ENCODE data around the gene CNTNAP5.

CNTNAP5 gene

DNA sequence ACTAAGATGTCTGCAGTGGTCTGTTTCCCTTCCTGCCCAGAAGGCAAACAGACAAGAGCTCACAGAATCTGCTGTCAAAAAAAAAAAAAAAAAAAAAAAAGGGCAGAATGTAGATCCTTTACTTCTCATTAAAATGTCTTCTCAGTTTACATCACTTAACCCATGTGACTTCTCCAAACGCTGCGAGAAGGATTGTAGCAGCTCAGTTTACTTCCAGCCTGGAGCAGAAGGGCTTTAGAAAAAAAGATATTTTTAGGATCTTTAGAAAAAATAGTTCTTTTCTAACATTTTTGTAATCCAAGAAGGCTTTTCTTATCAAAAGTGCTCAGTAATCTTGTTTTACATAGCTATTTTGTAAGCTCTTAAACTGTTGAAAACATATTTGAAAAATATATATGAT lies 425.4 kb downstream of the CNTNAP5 start:
- DNase-seq (ENCODE audit: low read depth) = no peak

GRCh38 chr2:124476291-124476690 lies 451.2 kb downstream of the CNTNAP5 start:
- no peak for DNase-seq (ENCODE audit: low read depth)

DNA sequence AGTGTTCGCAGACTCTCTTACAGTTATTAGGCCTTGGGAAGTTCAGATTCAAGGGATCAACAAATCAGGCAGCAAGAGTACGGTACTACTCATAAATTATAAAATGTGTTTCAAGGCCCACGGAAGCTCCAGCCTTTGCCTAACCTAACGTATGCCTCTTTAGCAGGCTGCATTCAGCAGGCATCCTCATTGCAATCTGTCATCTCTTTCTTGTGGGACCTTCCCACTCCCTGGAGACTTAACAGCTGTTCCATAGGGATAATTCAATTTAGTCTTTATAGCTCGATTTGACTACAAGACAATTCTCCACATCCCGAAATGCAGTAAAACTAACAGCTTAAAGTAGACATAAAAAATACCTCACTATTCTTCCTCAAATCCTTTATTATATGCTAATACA lies 453.7 kb downstream of the CNTNAP5 start:
- DNase-seq (ENCODE audit: low read depth) = no peak

- no peak for DNase-seq (ENCODE audit: low read depth)
Measured at GRCh38 chr2:124480958-124481357, 455.9 kb downstream of the CNTNAP5 start.

GRCh38 chr2:124482044-124482443 lies 457.0 kb downstream of the CNTNAP5 start:
- no peak for DNase-seq (ENCODE audit: low read depth)

DNA sequence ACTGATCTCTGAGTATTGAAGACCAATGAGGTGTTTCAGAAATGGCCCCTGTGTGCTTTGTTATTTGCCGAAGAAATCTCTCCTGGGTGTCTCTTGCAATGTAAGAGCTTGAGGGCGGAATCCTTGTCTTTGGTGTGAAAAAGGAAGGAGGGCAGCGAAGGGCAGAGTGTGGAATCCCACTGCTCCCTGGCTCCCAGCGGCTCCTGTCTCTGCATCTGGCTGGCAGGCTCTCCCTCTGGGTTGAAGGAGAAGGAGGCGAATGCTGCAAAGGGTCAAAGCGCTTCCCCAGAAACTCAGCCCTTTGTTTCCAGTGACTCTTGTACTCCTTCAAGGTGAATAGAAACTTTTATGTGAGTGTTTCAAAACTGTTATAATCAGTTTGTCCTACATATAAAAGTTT lies 457.5 kb downstream of the CNTNAP5 start:
- DNase-seq (ENCODE audit: low read depth) = no peak

DNA sequence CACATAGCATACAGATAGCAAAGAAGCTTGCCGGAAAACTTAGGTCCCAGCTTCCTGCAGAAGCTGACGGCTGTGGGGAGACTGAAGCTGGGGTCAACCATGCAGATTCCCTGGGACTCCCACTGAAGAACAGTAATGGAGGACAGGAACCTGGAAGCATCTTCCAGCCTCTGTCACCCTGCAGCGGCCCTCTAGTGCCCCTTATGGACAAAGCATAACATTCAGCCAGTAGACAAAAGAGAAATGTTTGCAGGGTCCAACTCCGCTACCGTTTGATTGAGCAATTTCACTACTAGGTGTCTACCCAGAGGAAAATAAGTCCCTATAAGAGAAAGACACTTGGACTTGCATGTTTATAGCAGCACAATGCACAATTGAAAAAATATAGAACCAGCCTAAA lies 460.6 kb downstream of the CNTNAP5 start:
- no peak for DNase-seq (ENCODE audit: low read depth)

- DNase-seq (ENCODE audit: low read depth) = no peak
Measured at GRCh38 chr2:124489686-124490085, 464.6 kb downstream of the CNTNAP5 start.

DNA sequence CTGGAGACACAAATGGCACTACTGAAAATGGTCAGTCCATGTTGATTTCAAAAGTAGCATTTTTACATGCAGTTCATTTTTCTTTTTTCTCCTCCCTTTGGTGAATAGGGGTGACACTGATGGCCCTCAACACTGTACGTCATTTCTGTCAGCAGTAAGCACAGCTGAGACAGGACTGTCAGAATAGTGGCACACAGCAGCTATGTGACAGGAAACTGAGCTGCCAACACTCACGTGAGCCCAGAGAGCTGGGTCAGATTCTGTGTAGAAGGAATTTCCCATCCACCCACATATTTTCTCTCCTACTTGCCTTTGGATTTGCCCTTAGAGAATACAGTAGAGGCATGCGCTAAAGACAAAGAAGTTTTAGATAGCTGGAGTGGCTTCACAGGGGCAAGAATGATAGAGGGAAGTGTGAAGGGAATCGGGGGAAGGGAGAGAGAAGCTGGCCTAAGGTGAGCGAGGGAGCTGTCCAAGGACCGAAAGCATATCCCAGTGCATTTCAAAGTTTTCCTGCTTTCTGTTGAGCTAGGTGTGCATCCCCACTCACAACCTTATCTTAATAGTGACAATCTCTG lies 476.6 kb downstream of the CNTNAP5 start:
- DNase-seq (ENCODE audit: low read depth) = no peak

- no peak for DNase-seq (ENCODE audit: low read depth)
Measured at GRCh38 chr2:124514236-124514635, 489.1 kb downstream of the CNTNAP5 start.

DNA sequence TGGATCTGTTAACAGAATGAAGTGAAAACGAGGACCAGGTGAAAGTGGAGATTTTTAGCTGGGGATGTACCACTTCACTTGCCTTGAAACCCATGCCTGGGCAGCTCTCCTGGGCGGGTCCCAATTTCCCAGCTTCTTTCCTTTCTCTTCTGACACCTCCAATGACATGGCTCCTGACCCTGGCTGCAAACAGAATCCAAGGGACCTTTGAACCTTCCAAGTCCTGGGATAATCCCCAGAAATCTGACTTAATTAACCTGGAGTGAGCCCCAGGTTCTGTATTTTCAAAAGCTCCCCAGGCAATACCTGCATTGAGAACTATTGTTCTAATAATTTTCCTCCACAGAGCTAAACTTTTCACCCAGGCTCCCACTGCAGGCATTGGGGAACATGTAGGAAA lies 495.9 kb downstream of the CNTNAP5 start:
- no peak for DNase-seq (ENCODE audit: low read depth)

DNA sequence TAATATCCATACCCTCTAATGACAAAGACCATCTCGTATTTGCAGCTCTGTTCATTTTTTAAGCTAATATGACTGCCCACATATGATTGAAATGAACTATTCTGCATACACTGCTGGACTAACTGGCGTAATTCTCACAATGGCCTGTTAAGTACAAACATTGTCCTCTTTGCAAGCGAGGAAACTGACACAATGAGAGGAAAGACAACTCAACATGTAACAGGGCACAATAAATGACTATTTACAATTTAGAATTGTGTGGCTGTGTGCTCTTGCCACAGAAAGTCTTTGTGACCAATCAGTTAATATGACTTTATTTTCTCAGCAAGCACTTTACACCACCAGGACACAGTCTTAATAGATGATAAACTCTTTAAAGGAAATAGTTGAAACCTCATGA lies 498.0 kb downstream of the CNTNAP5 start:
- DNase-seq (ENCODE audit: low read depth) = no peak

DNA sequence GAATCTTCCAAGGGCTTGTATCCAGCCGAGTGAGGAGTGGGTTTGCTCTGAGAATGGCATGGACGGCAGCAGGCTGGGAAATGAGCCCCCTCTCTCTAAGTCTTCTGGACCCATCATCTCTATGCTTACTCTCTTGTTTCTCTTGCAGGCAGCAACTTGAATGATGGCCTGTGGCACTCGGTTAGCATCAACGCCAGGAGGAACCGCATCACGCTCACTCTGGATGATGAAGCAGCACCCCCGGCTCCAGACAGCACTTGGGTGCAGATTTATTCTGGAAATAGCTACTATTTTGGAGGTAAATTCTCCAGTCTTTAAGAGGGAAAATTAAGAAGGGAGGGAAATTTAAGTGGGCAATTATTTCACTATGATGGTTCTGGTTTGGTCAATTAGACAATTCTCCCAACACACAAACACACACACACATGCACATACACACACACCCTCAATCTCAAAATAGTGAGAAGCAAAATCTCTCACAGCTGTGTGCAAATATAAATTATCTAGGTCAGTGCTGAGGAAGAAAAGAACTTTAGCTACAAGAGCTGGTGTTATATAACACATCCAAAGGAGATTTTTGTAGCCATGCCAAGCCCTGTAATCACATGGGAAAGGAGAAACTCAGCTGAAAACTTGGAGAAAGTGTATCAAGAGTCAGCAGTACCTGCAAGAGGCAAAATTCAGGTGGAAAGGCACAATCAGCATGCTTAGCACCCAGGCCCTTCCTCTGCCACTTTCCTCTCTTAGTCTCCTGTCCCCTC lies 499.2 kb downstream of the CNTNAP5 start:
- DNase-seq (ENCODE audit: low read depth) = no peak

DNA sequence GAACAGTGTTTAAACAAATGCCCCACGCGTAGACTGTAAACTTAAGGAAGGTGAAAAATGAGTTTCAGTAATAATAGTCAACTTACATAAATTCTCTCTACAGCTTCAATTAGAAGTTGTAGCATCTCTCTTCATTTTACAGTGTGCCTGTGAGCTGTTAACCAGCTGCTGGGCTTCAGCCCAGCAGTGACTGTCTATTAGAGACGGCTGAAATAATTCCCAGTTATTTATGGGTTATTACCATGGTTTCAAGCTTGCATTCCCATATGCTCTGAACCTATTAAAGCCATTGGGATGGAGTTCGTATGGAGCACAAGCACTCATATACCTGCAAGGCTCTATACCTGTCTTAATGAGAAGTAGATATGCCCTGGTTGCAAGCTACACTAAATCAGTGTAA lies 501.1 kb downstream of the CNTNAP5 start:
- DNase-seq (ENCODE audit: low read depth) = no peak

- DNase-seq (ENCODE audit: low read depth) = no peak
Measured at GRCh38 chr2:124530203-124530602, 505.1 kb downstream of the CNTNAP5 start.

DNA sequence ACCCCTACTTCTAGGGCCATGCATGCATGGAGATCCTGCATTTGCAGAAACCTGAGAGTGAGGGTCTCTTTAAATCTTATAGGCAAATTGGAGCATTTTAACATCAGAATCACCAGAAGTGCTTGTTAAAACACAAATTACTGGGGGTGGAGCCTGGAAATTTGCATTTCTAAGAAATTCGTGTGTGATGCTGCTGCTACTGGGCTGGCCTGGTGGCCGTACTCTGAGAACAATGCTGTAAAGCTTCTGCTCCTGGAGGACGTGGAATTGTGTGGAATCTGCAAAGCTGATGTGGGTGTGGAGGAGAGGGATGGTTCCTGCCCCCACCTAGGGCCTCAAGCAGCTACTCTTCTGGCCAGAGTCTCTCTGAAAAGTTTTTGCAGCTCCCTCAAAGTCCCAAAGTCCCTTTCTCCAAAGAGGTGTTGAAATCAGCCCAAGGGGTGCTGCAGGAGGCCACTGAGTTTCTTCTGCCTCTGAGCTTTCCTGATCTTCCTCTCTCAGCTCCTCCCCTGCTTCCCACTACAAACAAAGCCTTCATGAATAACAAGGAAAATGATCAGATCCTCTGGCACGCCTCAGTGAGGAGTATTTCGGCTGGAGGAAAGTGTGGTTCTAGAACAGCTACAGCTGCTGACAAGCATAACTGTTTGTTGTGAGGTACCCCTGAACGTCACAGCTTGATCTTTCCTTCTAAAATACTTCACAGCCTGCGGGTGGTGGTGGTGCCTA lies 508.3 kb downstream of the CNTNAP5 start:
- DNase-seq (ENCODE audit: low read depth) = no peak

GRCh38 chr2:124534028-124534427 lies 508.9 kb downstream of the CNTNAP5 start:
- no peak for DNase-seq (ENCODE audit: low read depth)

- no peak for DNase-seq (ENCODE audit: low read depth)
Measured at GRCh38 chr2:124535816-124536215, 510.7 kb downstream of the CNTNAP5 start.

DNA sequence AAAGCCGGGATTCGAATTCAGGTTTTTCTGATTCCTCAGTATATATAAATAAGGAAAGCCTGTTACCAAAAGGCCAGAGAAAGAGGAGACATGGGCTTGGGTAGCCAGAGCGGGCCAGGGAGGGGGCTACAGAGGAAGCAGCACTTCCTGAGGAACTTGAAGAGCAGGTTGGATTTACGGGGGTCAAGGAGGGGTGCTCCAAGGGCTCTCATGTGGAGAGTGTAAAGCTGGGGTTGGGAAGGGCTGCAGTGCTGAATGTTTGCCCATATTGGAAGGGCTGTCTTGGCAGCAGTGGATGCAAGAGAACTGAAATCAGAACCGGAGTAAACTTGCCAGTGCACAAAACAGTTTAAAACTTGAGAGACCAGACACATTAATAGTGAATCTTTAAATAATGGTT lies 511.5 kb downstream of the CNTNAP5 start:
- no peak for DNase-seq (ENCODE audit: low read depth)

- no peak for DNase-seq (ENCODE audit: low read depth)
Measured at GRCh38 chr2:124538549-124538948, 513.5 kb downstream of the CNTNAP5 start.

GRCh38 chr2:124540805-124541204 lies 515.7 kb downstream of the CNTNAP5 start:
- no peak for DNase-seq (ENCODE audit: low read depth)

- no peak for DNase-seq (ENCODE audit: low read depth)
Measured at GRCh38 chr2:124542932-124543640, 518.0 kb downstream of the CNTNAP5 start.

DNA sequence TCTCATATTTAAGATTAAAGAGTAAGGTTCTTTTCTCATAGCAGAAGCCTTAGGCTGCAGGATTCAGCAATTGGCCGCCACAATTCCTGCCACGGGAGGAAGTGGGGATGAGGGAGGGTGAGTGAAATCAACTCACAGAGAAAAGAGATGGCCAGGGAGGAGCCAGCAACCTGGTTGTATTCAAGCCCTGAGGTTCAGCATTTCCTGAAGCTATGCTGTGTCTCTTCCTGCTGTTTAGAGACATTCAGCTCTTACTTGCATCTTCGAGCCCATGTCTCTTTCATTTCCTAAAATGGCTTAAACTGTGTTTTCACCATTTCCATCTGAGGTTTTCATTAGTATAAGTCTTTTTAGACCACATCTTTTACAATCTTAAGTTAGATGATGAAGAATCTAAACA lies 522.6 kb downstream of the CNTNAP5 start:
- DNase-seq (ENCODE audit: low read depth) = no peak

Measured in GM04504 (cell line).